K562 (cell line): ENCODE measurements around the gene SYT7. TPM values are rescaled to one million over a fixed set of nuclear protein-coding genes. Genes with fewer than 3 reads are reported as not detected.
A peak's percentile ranks its signal among the peaks of the same experiment; 100 is the strongest.

Experiments used
- ATAC-seq: fragments of 200-7000 bp; cut with Tn5 transposase; 3 replicates; pipeline ENCODE4 v1.9.1; 2020; ENCODE audit warnings: moderate library complexity
- BruUV-seq: library from RNA; stranded (reverse); fragments of 400-500 nt; replicated peaks from 2 replicates; lab custom pipeline; 2021; lab: Mats Ljungman, UMichigan
- CTCF ChIA-PET: fragments of 300-600 bp; formaldehyde crosslinking; extraction: SDS; loops from one replicate; lab custom pipeline; 2021; ENCODE audit warnings: low intra/inter-chr PET ratio; lab: Yijun Ruan, JAX
- POLR2A ChIA-PET: fragments of 300-600, 350-650 bp; sonication (Branson Sonifier 250); formaldehyde crosslinking; extraction: SDS; loops from one replicate; lab custom pipeline; 2021; ENCODE audit warnings: antibody characterized with exemption, inconsistent platforms; lab: Yijun Ruan, JAX
- DNase-seq, 4 experiments: peaks; one replicate each; pipeline versions ENCODE4 v3.0.0 to v3.0.0-alpha.2; 2011 to 2018; ENCODE audit warnings: low spot score in 3 of 4, mixed read lengths in 3 of 4; ENCODE audit errors: extremely low read depth in 1 of 4
- FAIRE-seq: peaks from 2 replicates; lab custom pipeline; 2011; peaks lifted over from hg19 to GRCh38; lab: Jason Lieb, UNC
- H2AFZ ChIP-seq: 2 replicates; pipeline ENCODE4 v1.6.0; 2011; ENCODE audit warnings: low read depth, low read length, control low read depth, inconsistent platforms
- H3K27ac ChIP-seq: fragments of 200-600 bp; 3 replicates; pipeline ENCODE4 v1.8.0; 2011; ENCODE audit warnings: low read depth, mild to moderate bottlenecking, control low read depth, inconsistent platforms, low read length, moderate library complexity, mixed read lengths; ENCODE audit errors: extremely low read depth
- H3K27me3 ChIP-seq, 2 experiments: fragments of 300-600 bp in 1 of 2; 2 replicates in 1 of 2; 3 replicates in 1 of 2; pipeline versions ENCODE4 v1.6.0 to v1.8.0; 2011; ENCODE audit warnings: inconsistent platforms in 2 of 2, low read length in 2 of 2, mild to moderate bottlenecking in 1 of 2, mixed read lengths in 1 of 2, moderate library complexity in 1 of 2; ENCODE audit not compliant: control insufficient read depth in 2 of 2, insufficient read depth in 2 of 2
- H3K36me3 ChIP-seq: fragments of 300-600 bp; 3 replicates; pipeline ENCODE4 v1.8.0; 2011; ENCODE audit warnings: mild to moderate bottlenecking, low read length, inconsistent platforms; ENCODE audit not compliant: control insufficient read depth, insufficient read depth
- H3K4me1 ChIP-seq, 2 experiments: fragments of 200-600 bp in 1 of 2; replicated peaks in 1 of 2; 2 replicates in 1 of 2; 3 replicates in 1 of 2; pipeline versions ENCODE4 v1.5.1 to v1.8.0; 2011; ENCODE audit warnings: inconsistent platforms in 2 of 2, low read length in 2 of 2, mild to moderate bottlenecking in 1 of 2, mixed read lengths in 1 of 2, moderate library complexity in 1 of 2; ENCODE audit not compliant: control insufficient read depth in 2 of 2, insufficient read depth in 2 of 2
- H3K4me2 ChIP-seq: 2 replicates; pipeline ENCODE4 v1.6.1; 2011; ENCODE audit warnings: low read length, control low read depth, inconsistent platforms, mixed read lengths; ENCODE audit not compliant: insufficient read depth
- H3K4me3 ChIP-seq: fragments of 200-600 bp; sonication (generic), shearing (Covaris generic); 2 replicates; pipeline ENCODE4 v1.5.1; 2016; ENCODE audit warnings: control low read depth, inconsistent platforms
- H3K79me2 ChIP-seq: fragments of 200-600 bp; 3 replicates; pipeline ENCODE4 v1.8.0; 2011; ENCODE audit warnings: low read length, inconsistent platforms; ENCODE audit not compliant: control insufficient read depth, insufficient read depth
- H3K9ac ChIP-seq, 2 experiments: 2 replicates each; pipeline versions ENCODE4 v1.6.0 to v1.6.1; 2011; ENCODE audit warnings: low read depth in 2 of 2, low read length in 2 of 2, control low read depth in 1 of 2, inconsistent platforms in 1 of 2, mild to moderate bottlenecking in 1 of 2, mixed read lengths in 1 of 2; ENCODE audit not compliant: insufficient read depth in 1 of 2
- H3K9me1 ChIP-seq: one replicate; pipeline ENCODE4 v1.6.0; 2011; ENCODE audit warnings: inconsistent platforms, mild to moderate bottlenecking, low read length, moderate library complexity; ENCODE audit not compliant: control insufficient read depth, insufficient read depth
- H3K9me3 ChIP-seq: replicated peaks from 2 replicates; pipeline ENCODE4 v1.5.1; 2011; ENCODE audit warnings: low read depth, low read length, inconsistent platforms; ENCODE audit not compliant: control insufficient read depth, insufficient read depth
- H4K20me1 ChIP-seq: replicated peaks from 2 replicates; pipeline ENCODE4 v1.6.1; 2011; ENCODE audit warnings: low read length, inconsistent platforms, mixed read lengths; ENCODE audit not compliant: control insufficient read depth, insufficient read depth
- AFF4 ChIP-seq: sonication (generic); formaldehyde crosslinking; IDR thresholded peaks from 2 replicates; pipeline ENCODE4 v1.8.0; 2023; ENCODE audit warnings: mild to moderate bottlenecking, missing genetic modification reagents
- CEBPG ChIP-seq, 3 experiments: fragments of 200-800 bp in 1 of 3; sonication (Bioruptor generic) in 1 of 3; sonication (generic) in 1 of 3; formaldehyde crosslinking in 1 of 3; IDR thresholded peaks in 2 of 3; conservative IDR thresholded peaks in 1 of 3; 2 replicates each; pipeline versions ENCODE4 v1.6.1 to v1.8.0; 2016 to 2022; ENCODE audit warnings: missing compliant biosample characterization in 2 of 3, missing genetic modification characterization in 2 of 3, mild to moderate bottlenecking in 1 of 3, missing genetic modification reagents in 1 of 3
- CTBP1 ChIP-seq: fragments of 450-650 bp; IDR thresholded peaks from 2 replicates; pipeline ENCODE4 v1.6.1; 2016; ENCODE audit warnings: borderline replicate concordance
- FOXA3 ChIP-seq, 2 experiments: fragments of 450-650 bp in 1 of 2; sonication (generic) in 1 of 2; formaldehyde crosslinking; IDR thresholded peaks in 1 of 2; conservative IDR thresholded peaks in 1 of 2; 2 replicates each; pipeline versions ENCODE4 v1.4.0 to v1.8.0; 2020 to 2022; ENCODE audit warnings: mild to moderate bottlenecking in 2 of 2, missing genetic modification reagents in 1 of 2
- GMEB1 ChIP-seq: fragments of 250-450 bp; sonication (Bioruptor Pico); IDR thresholded peaks from 2 replicates; pipeline ENCODE4 v1.4.0; 2020; ENCODE audit warnings: mild to moderate bottlenecking
- ID3 ChIP-seq, 2 experiments: fragments of 250-450 bp in 1 of 2; fragments of 450-650 bp in 1 of 2; sonication (Bioruptor Pico) in 1 of 2; IDR thresholded peaks; 2 replicates each; pipeline versions ENCODE4 v1.6.1 to v1.8.0; 2016 to 2021; ENCODE audit warnings: mild to moderate bottlenecking in 2 of 2, moderate library complexity in 2 of 2, missing compliant biosample characterization in 1 of 2, missing genetic modification characterization in 1 of 2
- LCOR ChIP-seq: sonication (generic); formaldehyde crosslinking; IDR thresholded peaks from 2 replicates; pipeline ENCODE4 v1.8.0; 2022; ENCODE audit warnings: mild to moderate bottlenecking, missing genetic modification reagents
- NCOA6 ChIP-seq: fragments of 450-650 bp; IDR thresholded peaks from 2 replicates; pipeline ENCODE4 v1.6.1; 2017; ENCODE audit warnings: mild to moderate bottlenecking
- POLR2B ChIP-seq: fragments of 450-650 bp; IDR thresholded peaks from 2 replicates; pipeline ENCODE4 v1.6.1; 2018; ENCODE audit warnings: low read depth; ENCODE audit not compliant: partially characterized antibody
- ZNF224 ChIP-seq: sonication (generic); formaldehyde crosslinking; IDR thresholded peaks from 2 replicates; pipeline ENCODE4 v1.8.0; 2022; ENCODE audit warnings: mild to moderate bottlenecking, missing genetic modification reagents
- WGBS: fragments of 100-300 bp; shearing (Covaris generic); methylation state at CpG from one replicate; pipeline ENCODE4 v1.1.6; 2016; ENCODE audit warnings: low coverage, mixed read lengths; ENCODE audit not compliant: insufficient coverage; ENCODE audit errors: missing lambda C conversion rate; 5-methylcytosine and 5-hydroxymethylcytosine counted together
- in situ Hi-C: fragments of 300-500 bp; cut with MboI; formaldehyde crosslinking; loops from 4 replicates; pipeline ENCODE4 v1.15.0; 2018; ENCODE audit warnings: inconsistent platforms, mixed read lengths
- intact Hi-C: fragments of 100-400 bp; cut with micrococcal nuclease; formaldehyde crosslinking; loops from 2 replicates; pipeline ENCODE4 v1.14.2; 2022
- polyA plus RNA-seq, 8 experiments: library from polyadenylated mRNA; depleted of rRNA in 4 of 8; stranded (reverse) in 5 of 8; unstranded in 3 of 8; fragments of >200 nt; fragmentation: Nextera tagmentation in 2 of 8; fragmentation: Illumina TruSeq in 1 of 8; extraction: Ambion mirVana in 2 of 8; extraction: Trizol in 1 of 8; gene quantifications; 2 replicates each; pipeline versions ENCODE4 v1.2.1 to v1.2.3, GENCODE V29; 2011 to 2014; ENCODE audit warnings: inconsistent platforms in 1 of 8, missing spikeins in 1 of 8
- total RNA-seq, 7 experiments: library from RNA; depleted of rRNA in 6 of 7; stranded (reverse); fragments of >200 nt in 6 of 7; fragmentation: Illumina TruSeq in 2 of 7; extraction: Trizol in 2 of 7; gene quantifications; 2 replicates each; pipeline versions ENCODE4 v1.2.1 to v1.2.3, GENCODE V29; 2011 to 2021; ENCODE audit warnings: low replicate concordance in 1 of 7

The SYT7 gene
- total and polyA plus RNA-seq, 9 of the 15 experiments (the other 6 are each of a cell fraction or from before 2014, with no cell fraction given), result 0.01 to 0.51 (median 0.16) TPM; not detected in 1

- DNase-seq (peak; percentile 78 to 83 (median 82)), FAIRE-seq (peak; percentile 70), ATAC-seq (peak; percentile 95)
- ChIA-PET POLR2A (interaction anchor here (0.8 to 1.1 kb wide), 4 partner anchors 10 to 160 kb away, joined by 3 to 4 read pairs (median 4); no protein-coding TSS in a partner anchor), CTCF (interaction anchor here (0.7 kb wide), 1 partner anchor 171 kb away, joined by 3 read pairs; no protein-coding TSS in a partner anchor)
- no peaks in the 10 kb centered on the region for H3K9me3 ChIP-seq
- H4K20me1 ChIP-seq, result peaks cover 4% of the 10 kb centered on the region; the same call in 1 of the 2 replicates
- intact Hi-C loops (no loop called here), in situ Hi-C loops (no loop called here)
- peaks cover 0 to 25% of the 10 kb centered on the region in 2 experiments; a peak in 4 of 5 replicates for H3K4me1 ChIP-seq
- H3K27ac ChIP-seq, result no peak overlapping the region
- H3K4me3 ChIP-seq, result peak overlapping the region; percentile 29; the same call in 1 of the 2 replicates
- H3K79me2 ChIP-seq, result no peaks in the 10 kb centered on the region
- peak overlapping the region; percentile 84 for H2AFZ ChIP-seq
- H3K36me3 ChIP-seq, result no peaks in the 10 kb centered on the region
- no TSS peak for BruUV-seq
- 15% methylated on average over 56 of the region's 117 CpGs for WGBS
- H3K4me2 ChIP-seq, result peak overlapping the region; percentile 68
- H3K9ac ChIP-seq, result peak overlapping the region in 1 of 2 experiments; percentile 59; a peak in 2 of 4 replicates
- peaks cover 18 to 78% of the 10 kb centered on the region in 2 experiments for H3K27me3 ChIP-seq
- H3K9me1 ChIP-seq, result peaks cover 4% of the 10 kb centered on the region
- no peak for TF ChIP-seq ID3 (CRISPR knock-in tag; IDR thresholded peaks at IDR 0.05)
- 0 out of 2 replicates have a peak, but pooled peaks have one; percentile 51 for TF ChIP-seq ID3 (tag; IDR thresholded peaks at IDR 0.05)
- no peak for TF ChIP-seq POLR2B
- no peak for TF ChIP-seq CEBPG (CRISPR knock-in tag; IDR thresholded peaks at IDR 0.05)
- TF ChIP-seq CEBPG (tag; conservative IDR thresholded peaks at IDR 0.05 in 1 of 2, IDR thresholded peaks at IDR 0.05 in 1 of 2), result no peak
- TF ChIP-seq ZNF224 (CRISPR knock-in tag), result no peak
- peak; percentile 17; the same call in 1 of the 2 replicates for TF ChIP-seq GMEB1 (CRISPR knock-in tag)
- TF ChIP-seq CTBP1, result peak; percentile 97
- TF ChIP-seq NCOA6, result no peak
- no peak for TF ChIP-seq AFF4 (CRISPR knock-in tag)
- TF ChIP-seq FOXA3 (CRISPR knock-in tag; conservative IDR thresholded peaks at IDR 0.05 in 1 of 2, IDR thresholded peaks at IDR 0.05 in 1 of 2), result no peak
- TF ChIP-seq LCOR (CRISPR knock-in tag), result no peak
Observed at GRCh38 chr11:61509043-61510029, 71.5 kb downstream of the SYT7 start.
